CD4-positive, CD25-positive, alpha-beta regulatory T cell (primary cell): ENCODE results near the gene HOTAIR. TPM values are rescaled to one million over a fixed set of nuclear protein-coding genes. Genes with fewer than 3 reads are reported as not detected.

ENCODE experiments used
- ATAC-seq, 2 donors: fragments of 150-1000 bp; cut with Tn5 transposase; one replicate each; pipeline ENCODE4 v1.10.0; 2021; ENCODE audit warnings: low read depth in 2 of 2, moderate number of reproducible peaks in 2 of 2, moderate library complexity in 1 of 2
- DNase-seq, 3 donors: peaks; one replicate each; pipeline versions ENCODE4 v3.0.0 to v3.0.0-alpha.2; 2012 to 2022; ENCODE audit warnings: mixed read lengths in 1 of 3
- H3K27ac ChIP-seq: one replicate; pipeline ENCODE4 v1.7.0; 2013; ENCODE audit warnings: mild to moderate bottlenecking, low read length; ENCODE audit not compliant: insufficient read depth, poor library complexity, severe bottlenecking
- H3K27me3 ChIP-seq: one replicate; pipeline ENCODE4 v1.7.0; 2013; ENCODE audit warnings: low read length; ENCODE audit not compliant: control insufficient read depth, insufficient read depth
- H3K36me3 ChIP-seq: one replicate; pipeline ENCODE4 v1.7.0; 2013; ENCODE audit warnings: mild to moderate bottlenecking, low read length, moderate library complexity; ENCODE audit not compliant: control insufficient read depth, insufficient read depth
- H3K4me1 ChIP-seq: 2 replicates; pipeline ENCODE4 v1.7.0; 2013; ENCODE audit warnings: mild to moderate bottlenecking, low read length; ENCODE audit not compliant: insufficient read depth, control insufficient read depth, poor library complexity, severe bottlenecking
- H3K4me3 ChIP-seq: one replicate; pipeline ENCODE4 v1.7.0; 2013; ENCODE audit warnings: low read depth, mild to moderate bottlenecking, low read length, moderate library complexity
- H3K9me3 ChIP-seq, 2 experiments: 1 replicate in 1 of 2; 2 replicates in 1 of 2; pipeline ENCODE4 v1.7.0; 2013; ENCODE audit warnings: low read length in 2 of 2, mild to moderate bottlenecking in 1 of 2, moderate library complexity in 1 of 2; ENCODE audit not compliant: control insufficient read depth in 2 of 2
- H3K27ac Mint-ChIP-seq, 3 donors: one replicate each; pipeline ENCODE4 v1.8.0; 2020 to 2022; ENCODE audit warnings: mild to moderate bottlenecking in 3 of 3, mixed read lengths in 3 of 3, moderate library complexity in 2 of 3
- H3K27me3 Mint-ChIP-seq: one replicate; pipeline ENCODE4 v1.8.0; 2022; ENCODE audit warnings: mild to moderate bottlenecking, mixed read lengths
- H3K36me3 Mint-ChIP-seq: one replicate; pipeline ENCODE4 v1.8.0; 2020; ENCODE audit warnings: mixed read lengths
- H3K4me1 Mint-ChIP-seq, 4 donors: one replicate each; pipeline ENCODE4 v1.8.0; 2020 to 2022; ENCODE audit warnings: mixed read lengths in 4 of 4, mild to moderate bottlenecking in 1 of 4
- H3K4me3 Mint-ChIP-seq, 4 donors: one replicate each; pipeline ENCODE4 v1.8.0; 2020 to 2022; ENCODE audit warnings: mild to moderate bottlenecking in 4 of 4, mixed read lengths in 4 of 4, moderate library complexity in 3 of 4
- H3K9me3 Mint-ChIP-seq, 7 donors: one replicate each; pipeline ENCODE4 v1.8.0; 2020 to 2022; ENCODE audit warnings: mixed read lengths in 7 of 7, mild to moderate bottlenecking in 3 of 7, moderate library complexity in 2 of 7
- polyA plus RNA-seq, 4 donors: library from polyadenylated mRNA; unstranded; fragments of 300-500 nt; fragmentation: Illumina TruSeq; gene quantifications; one replicate each; pipeline ENCODE4 v1.2.3, GENCODE V29; 2021
- total RNA-seq: library from RNA; stranded (reverse); gene quantifications from one replicate; pipeline ENCODE4 v1.2.3, GENCODE V29; 2022

Gene HOTAIR
- total RNA-seq (not detected), polyA plus RNA-seq (not detected)

DNA sequence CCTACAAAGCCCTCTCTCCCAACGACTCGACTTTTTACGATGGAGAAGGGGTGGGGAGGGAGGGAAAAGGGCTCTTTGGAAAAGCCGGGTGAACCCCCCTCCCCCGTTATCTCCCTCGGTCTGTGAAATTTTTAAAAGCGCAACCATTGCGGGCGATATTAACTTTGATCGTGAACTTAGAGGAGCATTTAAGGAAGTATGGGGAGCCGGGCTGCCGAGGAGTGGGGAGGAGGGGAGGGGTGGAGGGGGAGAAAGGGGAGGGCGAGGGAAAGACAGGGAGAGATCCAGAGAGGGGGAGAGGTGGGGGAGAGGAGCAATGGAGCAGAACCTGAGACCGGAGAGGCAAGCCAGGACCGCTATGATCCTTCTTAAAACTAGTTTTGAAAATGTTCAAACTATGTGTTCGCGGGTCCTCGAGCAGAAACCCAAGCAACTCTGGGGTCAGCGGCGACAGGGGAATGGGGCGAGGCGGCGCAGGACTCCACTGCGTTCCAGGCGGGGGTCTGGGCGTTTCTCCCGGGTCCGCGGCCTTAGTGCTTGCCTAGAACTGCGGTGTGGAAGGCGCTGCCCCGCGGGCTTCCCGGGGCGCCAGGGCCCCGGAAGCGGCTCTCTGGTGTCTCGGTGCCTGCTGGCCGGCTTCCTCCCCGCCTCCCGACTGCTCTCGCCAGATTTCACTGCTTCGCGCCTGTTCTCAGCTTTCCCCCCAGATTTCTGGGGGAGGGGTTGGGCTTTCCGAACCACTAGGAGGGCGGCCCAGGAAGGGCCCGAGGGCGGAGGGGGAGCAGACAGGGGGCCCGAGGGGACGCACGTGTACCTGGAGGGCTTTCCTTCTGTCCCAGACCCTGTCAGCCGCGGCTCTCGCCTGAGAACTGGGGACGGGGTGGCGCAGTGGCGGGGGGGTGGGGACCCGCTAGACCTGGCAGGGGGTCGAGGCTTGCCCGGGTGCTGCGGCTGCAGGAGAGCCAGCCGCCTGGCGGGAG lies at the start of gene HOTAIR:
Gene HOTAIR (minus strand): TSS at position 871 of the 980 bp plus-strand sequence.
- peak in 1 of 3 donors; percentile 45 for DNase-seq
- Histone ChIP-seq H3K4me3 (no peak within 1 kb of the TSS), H3K4me1 (peaks cover 29% of the 10 kb centered on the region), H3K27me3 (peaks cover 66% of the 10 kb centered on the region), H3K9me3 (peaks cover 2 to 20% of the 10 kb centered on the region in 2 experiments), H3K27ac (no peak within 1 kb of the TSS), H3K36me3 (no peaks in the 10 kb centered on the region)
- H3K4me1 Mint-ChIP-seq = peaks cover 0 to 31% (median 16%) of the 10 kb centered on the region in 4 donors
- H3K27me3 Mint-ChIP-seq = peaks cover 97% of the 10 kb centered on the region
- H3K36me3 Mint-ChIP-seq = no peaks in the 10 kb centered on the region
- H3K27ac Mint-ChIP-seq = peak within 1 kb of the TSS in 1 of 3 donors; percentile 26
- no peak for ATAC-seq
- peak within 1 kb of the TSS; percentile 36 to 81 (median 78) for H3K4me3 Mint-ChIP-seq
- H3K9me3 Mint-ChIP-seq = peaks cover 0 to 18% (median 1%) of the 10 kb centered on the region in 7 donors

DNA sequence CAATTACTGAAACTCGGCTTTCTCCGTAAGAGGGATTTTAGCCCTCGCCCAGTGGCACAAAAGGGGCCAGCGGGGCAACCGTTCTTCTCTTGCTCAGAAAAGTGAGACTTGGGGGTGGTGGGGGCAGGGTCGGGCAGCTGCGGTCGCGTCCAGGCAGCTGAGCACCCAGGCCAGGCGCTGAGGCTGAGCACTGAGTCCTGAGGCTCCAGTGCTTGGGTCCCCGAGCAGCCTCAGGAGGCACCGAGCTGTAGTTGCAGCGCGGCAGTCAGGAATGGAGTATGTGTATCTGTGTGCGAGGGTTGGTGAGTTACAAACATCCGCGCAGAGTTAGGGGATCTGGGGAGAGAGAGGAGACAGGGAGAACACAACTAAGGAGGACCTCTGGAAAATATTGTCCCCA lies 49.4 kb upstream of the HOTAIR start:
- Histone ChIP-seq H3K4me1 (peaks cover 4% of the 10 kb centered on the region), H3K27ac (no peak overlapping the region), H3K27me3 (peaks cover 48% of the 10 kb centered on the region), H3K9me3 (no peaks in the 10 kb centered on the region), H3K36me3 (no peaks in the 10 kb centered on the region), H3K4me3 (no peak overlapping the region)
- Mint-ChIP-seq H3K27me3 (peaks cover 97% of the 10 kb centered on the region), H3K4me1 (peaks cover 0 to 16% (median 12%) of the 10 kb centered on the region in 4 donors), H3K36me3 (no peaks in the 10 kb centered on the region), H3K9me3 (peaks cover 0 to 3% (median 0%) of the 10 kb centered on the region in 7 donors), H3K4me3 (no peak overlapping the region), H3K27ac (no peak overlapping the region)
- DNase-seq = no peak
- no peak for ATAC-seq

DNA sequence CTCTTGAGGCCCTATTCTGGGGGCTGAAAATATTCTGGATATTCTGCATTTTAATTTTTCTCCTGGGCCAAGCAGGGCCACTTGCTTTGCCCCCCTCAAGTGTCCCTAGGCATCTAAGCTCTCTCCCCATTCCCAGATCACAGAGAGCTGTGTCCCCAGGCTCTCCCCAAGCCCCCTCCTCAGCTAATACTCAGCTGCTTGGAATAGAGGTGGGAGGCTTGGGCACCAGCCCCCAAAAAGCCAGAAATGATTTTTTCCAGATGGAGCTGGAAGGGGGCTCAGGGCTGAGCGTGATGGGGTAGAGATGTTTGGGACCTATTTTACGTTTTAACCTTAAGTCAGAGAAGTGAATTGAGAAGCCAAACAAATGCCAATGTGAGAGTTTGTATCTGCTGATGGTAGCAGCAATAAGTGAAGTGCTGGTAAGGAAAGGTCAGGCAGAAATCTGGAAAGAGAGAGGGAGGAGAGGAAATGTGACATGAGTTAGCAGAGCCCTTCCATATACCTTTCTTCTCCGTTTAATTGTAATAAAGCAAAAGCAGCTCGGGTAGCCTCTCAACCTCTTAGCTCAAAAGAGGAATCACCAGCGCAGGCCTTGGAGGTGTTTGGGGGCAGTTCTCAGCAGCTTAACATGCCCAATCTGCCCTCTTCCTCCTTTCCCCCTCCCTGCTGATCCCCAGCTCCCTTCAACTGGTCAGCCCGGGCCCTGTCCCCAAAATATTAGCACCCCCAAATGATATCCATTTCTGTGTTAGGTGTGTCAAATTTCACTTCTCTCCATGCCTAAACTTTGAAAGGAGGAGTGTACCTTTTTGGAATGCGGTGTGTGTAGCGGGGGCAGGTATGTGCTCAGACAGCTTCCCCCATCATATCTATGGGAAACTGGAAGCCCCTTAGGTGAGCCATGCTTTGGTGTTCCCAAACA lies 48.5 kb upstream of the HOTAIR start:
- H3K27ac ChIP-seq = no peak overlapping the region
- H3K36me3 Mint-ChIP-seq = no peaks in the 10 kb centered on the region
- H3K9me3 Mint-ChIP-seq = peaks cover 0 to 3% (median 0%) of the 10 kb centered on the region in 7 donors
- no peak for ATAC-seq
- H3K27me3 ChIP-seq = peaks cover 48% of the 10 kb centered on the region
- H3K27me3 Mint-ChIP-seq = peaks cover 93% of the 10 kb centered on the region
- peaks cover 6% of the 10 kb centered on the region for H3K4me1 ChIP-seq
- no peak for DNase-seq
- H3K27ac Mint-ChIP-seq = no peak overlapping the region
- H3K4me3 Mint-ChIP-seq = no peak overlapping the region
- H3K4me3 ChIP-seq = no peak overlapping the region
- no peaks in the 10 kb centered on the region for H3K36me3 ChIP-seq
- peaks cover 0 to 16% (median 11%) of the 10 kb centered on the region in 4 donors for H3K4me1 Mint-ChIP-seq
- H3K9me3 ChIP-seq = no peaks in the 10 kb centered on the region

DNA sequence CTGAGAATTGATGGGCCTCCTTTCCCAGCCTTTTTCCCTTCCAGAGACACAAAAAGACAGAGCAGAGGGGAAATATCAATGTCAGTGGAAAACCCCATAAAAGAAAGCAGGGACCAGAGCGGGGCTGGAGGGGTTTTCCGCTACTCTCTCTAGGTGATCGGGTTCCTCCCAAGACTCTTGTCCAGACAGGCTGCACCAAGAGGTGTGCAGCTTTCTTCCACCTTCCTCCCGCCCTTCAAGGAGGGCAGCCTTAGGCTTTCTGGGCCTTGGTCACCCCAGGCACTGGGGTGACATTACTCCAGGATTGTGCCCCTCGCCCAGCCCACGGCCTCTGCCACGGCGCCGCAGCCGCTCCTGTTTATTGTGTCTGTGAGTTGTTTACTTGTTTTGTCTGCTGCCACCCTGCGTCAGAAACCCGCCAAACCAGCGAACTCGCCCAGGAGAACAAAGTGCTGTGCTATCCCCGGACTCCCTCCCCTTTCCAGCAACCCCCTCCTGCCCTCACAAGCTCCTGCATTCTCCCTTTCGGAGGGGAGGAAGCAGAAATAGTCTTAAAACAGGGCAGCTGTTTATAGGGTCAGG lies 46.8 kb upstream of the HOTAIR start:
- no peaks in the 10 kb centered on the region for H3K36me3 Mint-ChIP-seq
- Histone ChIP-seq H3K27ac (no peak overlapping the region), H3K36me3 (no peaks in the 10 kb centered on the region), H3K9me3 (no peaks in the 10 kb centered on the region), H3K27me3 (peaks cover 39% of the 10 kb centered on the region), H3K4me1 (peaks cover 18% of the 10 kb centered on the region), H3K4me3 (no peak overlapping the region)
- no peak overlapping the region for H3K4me3 Mint-ChIP-seq
- H3K27me3 Mint-ChIP-seq = peaks cover 90% of the 10 kb centered on the region
- no peak overlapping the region for H3K27ac Mint-ChIP-seq
- ATAC-seq = no peak
- DNase-seq = no peak
- peaks cover 0 to 21% (median 12%) of the 10 kb centered on the region in 4 donors for H3K4me1 Mint-ChIP-seq
- peaks cover 0 to 8% (median 0%) of the 10 kb centered on the region in 7 donors for H3K9me3 Mint-ChIP-seq

DNA sequence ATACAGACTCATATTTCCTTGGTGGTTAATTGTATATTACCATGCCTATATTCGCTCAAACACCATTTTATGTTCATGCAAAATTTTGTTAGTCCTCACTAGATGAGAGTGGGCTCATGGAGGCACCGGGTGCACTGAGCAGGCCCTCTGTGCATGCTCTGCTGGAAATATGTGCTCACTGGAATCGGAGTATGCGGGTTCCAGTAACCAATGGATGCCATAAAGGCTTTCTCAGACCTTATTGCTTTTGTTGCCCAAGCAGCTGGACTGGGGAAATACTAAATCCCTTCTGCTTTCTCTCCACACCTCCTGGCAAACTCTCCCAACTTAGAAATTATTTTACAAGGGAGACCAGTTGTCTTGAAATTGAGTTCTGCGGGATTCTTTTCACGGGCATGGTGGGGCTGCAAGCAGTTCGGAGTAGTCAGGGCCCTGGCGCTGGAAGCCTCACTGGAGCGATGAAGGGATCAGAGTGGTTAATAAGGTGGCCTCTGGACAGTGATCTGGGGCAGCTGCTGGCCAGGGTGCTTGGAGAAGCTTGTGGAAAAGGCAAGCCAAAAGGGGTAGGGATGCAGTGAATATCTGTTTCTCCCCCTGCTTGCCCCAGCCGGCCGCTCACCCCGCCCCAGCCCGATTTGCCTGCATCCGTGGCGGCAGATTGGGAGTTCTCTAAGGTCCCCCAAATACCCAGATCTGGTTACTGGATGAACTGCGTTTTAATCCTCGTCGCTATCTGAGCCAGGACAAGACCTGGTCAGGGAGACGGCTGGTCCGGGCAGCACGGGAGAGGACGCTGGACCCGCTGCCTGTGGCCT lies 46.0 kb upstream of the HOTAIR start:
- H3K9me3 Mint-ChIP-seq = peaks cover 0 to 8% (median 0%) of the 10 kb centered on the region in 7 donors
- Histone ChIP-seq H3K36me3 (no peaks in the 10 kb centered on the region), H3K4me1 (peaks cover 18% of the 10 kb centered on the region), H3K4me3 (no peak overlapping the region), H3K27ac (no peak overlapping the region), H3K27me3 (peaks cover 38% of the 10 kb centered on the region), H3K9me3 (no peaks in the 10 kb centered on the region)
- H3K4me1 Mint-ChIP-seq = peaks cover 0 to 21% (median 11%) of the 10 kb centered on the region in 4 donors
- H3K36me3 Mint-ChIP-seq = no peaks in the 10 kb centered on the region
- peaks cover 90% of the 10 kb centered on the region for H3K27me3 Mint-ChIP-seq
- ATAC-seq (no peak), DNase-seq (no peak)
- no peak overlapping the region for H3K27ac Mint-ChIP-seq
- peak overlapping the region in 1 of 4 donors; percentile 64 for H3K4me3 Mint-ChIP-seq

DNA sequence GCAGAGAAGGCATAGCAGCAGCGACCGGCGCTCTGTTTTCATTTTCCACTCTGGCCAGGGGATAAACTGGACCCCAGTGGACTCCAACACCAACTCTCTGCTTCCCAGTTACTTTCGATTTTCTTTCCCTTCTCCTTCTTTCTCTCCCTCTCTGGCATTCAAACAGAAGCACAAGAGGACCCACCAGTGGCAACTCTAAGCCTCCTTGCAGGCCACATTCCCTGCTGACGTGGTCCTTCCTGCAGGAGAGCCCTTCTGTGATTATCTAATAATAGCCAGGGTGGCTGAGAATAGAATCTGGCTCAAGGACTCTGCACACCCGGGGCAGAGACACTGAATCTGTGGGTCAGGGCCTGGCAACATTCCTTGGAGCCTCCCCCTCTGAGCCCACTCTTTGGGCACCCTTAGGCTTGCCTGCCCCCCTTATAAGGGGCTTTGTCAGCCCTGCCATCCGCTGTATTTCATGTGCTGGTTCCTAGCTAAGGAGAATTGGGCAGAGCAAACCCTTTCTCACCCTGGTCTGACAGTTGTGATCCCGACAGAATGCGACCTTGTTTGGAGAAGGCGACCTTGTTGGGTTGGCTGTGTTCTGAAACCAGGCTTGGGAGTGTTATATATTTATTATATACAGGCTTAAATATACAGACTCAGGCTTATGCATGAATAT lies 45.3 kb upstream of the HOTAIR start:
- H3K4me1 ChIP-seq = peaks cover 18% of the 10 kb centered on the region
- no peak overlapping the region for H3K27ac ChIP-seq
- Mint-ChIP-seq H3K27me3 (peaks cover 90% of the 10 kb centered on the region), H3K4me3 (peak overlapping the region in 3 of 4 donors; percentile 27 to 64 (median 52)), H3K36me3 (no peaks in the 10 kb centered on the region), H3K27ac (no peak overlapping the region), H3K9me3 (peaks cover 0 to 8% (median 0%) of the 10 kb centered on the region in 7 donors), H3K4me1 (peaks cover 0 to 25% (median 10%) of the 10 kb centered on the region in 4 donors)
- ATAC-seq (no peak), DNase-seq (no peak)
- no peak overlapping the region for H3K4me3 ChIP-seq
- no peaks in the 10 kb centered on the region for H3K9me3 ChIP-seq
- no peaks in the 10 kb centered on the region for H3K36me3 ChIP-seq
- H3K27me3 ChIP-seq = peaks cover 44% of the 10 kb centered on the region
